GM20000 (cell line): ENCODE data around the gene OSBPL10.
A peak's percentile ranks its signal among the peaks of the same experiment; 100 is the strongest.

ENCODE experiments used
- DNase-seq: peaks from one replicate; pipeline ENCODE4 v3.0.0; 2012; ENCODE audit warnings: low spot score
- CTCF ChIP-seq: IDR thresholded peaks from 2 replicates; pipeline ENCODE4 v1.5.1; 2012; ENCODE audit warnings: mild to moderate bottlenecking, control low read depth; ENCODE audit errors: extremely low read depth, missing control alignments

OSBPL10 gene

GRCh38 chr3:31704156-31704555 is 276.9 kb downstream of the OSBPL10 start:
- no peak for TF ChIP-seq CTCF
- no peak for DNase-seq

- no peak for TF ChIP-seq CTCF
- no peak for DNase-seq
Observed at GRCh38 chr3:31701286-31701685, 279.8 kb downstream of the OSBPL10 start.

- no peak for DNase-seq
Observed at GRCh38 chr3:31699309-31699953, 281.6 kb downstream of the OSBPL10 start.

GRCh38 chr3:31696815-31697548 is 284.1 kb downstream of the OSBPL10 start:
- no peak for DNase-seq
- TF ChIP-seq CTCF, result no peak

More at GRCh38 chr3:31699309-31699953, 281.6 kb downstream of the OSBPL10 start:
- no peak for TF ChIP-seq CTCF

- DNase-seq, result no peak
Observed at GRCh38 chr3:31696009-31696297, 285.1 kb downstream of the OSBPL10 start.

GRCh38 chr3:31695280-31696008 is 285.6 kb downstream of the OSBPL10 start:
- peak; percentile 18 for TF ChIP-seq CTCF
- peak; percentile 45 for DNase-seq

More at GRCh38 chr3:31696009-31696297, 285.1 kb downstream of the OSBPL10 start:
- no peak for TF ChIP-seq CTCF

- DNase-seq, result no peak
- TF ChIP-seq CTCF, result no peak
Observed at GRCh38 chr3:31693346-31693745, 287.7 kb downstream of the OSBPL10 start.
